ENCODE results near the gene HEPACAM2. TPM values are rescaled to one million over a fixed set of nuclear protein-coding genes. Genes with fewer than 3 reads are reported as not detected.

HEPACAM2 gene
- total RNA-seq, 2 donors from 2014 or later: 0.41 to 0.45 TPM

- 63% methylated on average over 5 of the region's 5 CpGs for WGBS
- Histone ChIP-seq H3K36me3 (no peaks in the 10 kb centered on the region), H3K4me3 (no peak overlapping the region), H3K9me3 (no peaks in the 10 kb centered on the region), H3K27me3 (replicated peaks; ENCODE audit: insufficient read depth) (no peaks in the 10 kb centered on the region), H3K27ac (no peak overlapping the region), H3K4me1 (replicated peaks) (no peaks in the 10 kb centered on the region)
- TF ChIP-seq POLR2A (IDR thresholded peaks at IDR 0.05) (no peak), CTCF (IDR thresholded peaks at IDR 0.05) (no peak), POLR2AphosphoS5 (IDR thresholded peaks at IDR 0.05) (no peak)
- DNase-seq (ENCODE audit: low spot score): no peak
- intact Hi-C loops (cut with DNase I): no loop called here
These were observed 79.7 kb downstream of the HEPACAM2 start for GRCh38 chr7:93146472-93147141.

- Histone ChIP-seq H3K27ac (no peak overlapping the region), H3K27me3 (replicated peaks; ENCODE audit: insufficient read depth) (no peaks in the 10 kb centered on the region), H3K4me1 (replicated peaks) (no peaks in the 10 kb centered on the region), H3K4me3 (no peak overlapping the region), H3K9me3 (no peaks in the 10 kb centered on the region), H3K36me3 (no peaks in the 10 kb centered on the region)
- WGBS: 30% methylated on average over 1 of the region's 1 CpG
- no peak for DNase-seq (ENCODE audit: low spot score)
- no peak for TF ChIP-seq POLR2A (IDR thresholded peaks at IDR 0.05)
- TF ChIP-seq CTCF (IDR thresholded peaks at IDR 0.05): no peak
- no peak for TF ChIP-seq POLR2AphosphoS5 (IDR thresholded peaks at IDR 0.05)
- intact Hi-C loops (cut with DNase I): no loop called here
These were observed 80.2 kb downstream of the HEPACAM2 start for GRCh38 chr7:93146036-93146435.

- WGBS: 75% methylated on average over 3 of the region's 3 CpGs
- no peaks in the 10 kb centered on the region for H3K27me3 ChIP-seq (replicated peaks; ENCODE audit: insufficient read depth)
- DNase-seq (ENCODE audit: low spot score): no peak
- no peaks in the 10 kb centered on the region for H3K9me3 ChIP-seq
- TF ChIP-seq POLR2AphosphoS5 (IDR thresholded peaks at IDR 0.05): no peak
- TF ChIP-seq CTCF (IDR thresholded peaks at IDR 0.05): no peak
- TF ChIP-seq POLR2A (IDR thresholded peaks at IDR 0.05): no peak
- H3K4me3 ChIP-seq: no peak overlapping the region
- H3K36me3 ChIP-seq: no peaks in the 10 kb centered on the region
- intact Hi-C loops (cut with DNase I): no loop called here
- H3K4me1 ChIP-seq (replicated peaks): no peaks in the 10 kb centered on the region
- no peak overlapping the region for H3K27ac ChIP-seq
These were observed 80.9 kb downstream of the HEPACAM2 start for GRCh38 chr7:93145354-93145753.

GRCh38 chr7:93142127-93142526, 84.1 kb downstream of the HEPACAM2 start:
- Histone ChIP-seq H3K27me3 (replicated peaks; ENCODE audit: insufficient read depth) (no peaks in the 10 kb centered on the region), H3K27ac (no peak overlapping the region), H3K4me1 (replicated peaks) (no peaks in the 10 kb centered on the region), H3K4me3 (no peak overlapping the region), H3K36me3 (no peaks in the 10 kb centered on the region), H3K9me3 (no peaks in the 10 kb centered on the region)
- TF ChIP-seq POLR2A (IDR thresholded peaks at IDR 0.05): no peak
- no peak for TF ChIP-seq CTCF (IDR thresholded peaks at IDR 0.05)
- no peak for TF ChIP-seq POLR2AphosphoS5 (IDR thresholded peaks at IDR 0.05)
- intact Hi-C loops (cut with DNase I): no loop called here
- WGBS: 98% methylated on average over 1 of the region's 1 CpG
- DNase-seq (ENCODE audit: low spot score): no peak

- 96% methylated on average over 3 of the region's 3 CpGs for WGBS
- intact Hi-C loops (cut with DNase I): no loop called here
- Histone ChIP-seq H3K27me3 (replicated peaks; ENCODE audit: insufficient read depth) (no peaks in the 10 kb centered on the region), H3K27ac (no peak overlapping the region), H3K4me3 (no peak overlapping the region), H3K9me3 (no peaks in the 10 kb centered on the region), H3K36me3 (no peaks in the 10 kb centered on the region), H3K4me1 (replicated peaks) (no peaks in the 10 kb centered on the region)
- no peak for DNase-seq (ENCODE audit: low spot score)
- TF ChIP-seq CTCF (IDR thresholded peaks at IDR 0.05) (no peak), POLR2AphosphoS5 (IDR thresholded peaks at IDR 0.05) (no peak)
These were observed 85.6 kb downstream of the HEPACAM2 start for GRCh38 chr7:93140582-93141191.

Measured in prostate gland (tissue), 2 donors.